GM19455 (cell line): ENCODE data around the gene SLC10A1.

Source experiments
- ATAC-seq: cut with Tn5 transposase; IDR thresholded peaks from one replicate; pipeline ENCODE4 v1.9.1; 2021; ENCODE audit not compliant: unreplicated experiment

SLC10A1 gene

GRCh38 chr14:69726761-69727511 lies 70.1 kb downstream of the SLC10A1 start:
- peak; percentile 85 for ATAC-seq
